Measurements from ENCODE around the gene PLA2R1. TPM values are rescaled to one million over a fixed set of nuclear protein-coding genes. Genes with fewer than 3 reads are reported as not detected.
A peak's percentile ranks its signal among the peaks of the same experiment; 100 is the strongest.

Gene PLA2R1
- polyA plus RNA-seq, 1 donor from 2014 or later = 0.69 TPM

GRCh38 chr2:159882130-159882745 is 180.2 kb downstream of the PLA2R1 start:
- peak overlapping the region; percentile 11 for H3K27ac ChIP-seq (ENCODE audit: low read length)

More at GRCh38 chr2:159882130-159882745, 180.2 kb downstream of the PLA2R1 start:
- no peaks in the 10 kb centered on the region for H4K20me1 ChIP-seq (ENCODE audit: insufficient read depth)
- no peak overlapping the region for H2AFZ ChIP-seq (ENCODE audit: low read depth, low read length)
- no peaks in the 10 kb centered on the region for H3K9me3 ChIP-seq (ENCODE audit: low read length)
- H3F3A ChIP-seq (ENCODE audit: insufficient read depth, low read length, poor library complexity, severe bottlenecking) = no peaks in the 10 kb centered on the region
- H3K9me2 ChIP-seq (ENCODE audit: insufficient read depth, low read length) = no peaks in the 10 kb centered on the region
- H3K27me3 ChIP-seq (ENCODE audit: insufficient read depth, low read depth, low read length) = no peaks in the 10 kb centered on the region
- TF ChIP-seq REST (IDR thresholded peaks at IDR 0.05; ENCODE audit: borderline replicate concordance) (peak; percentile 25), EP300 (conservative IDR thresholded peaks at IDR 0.05; ENCODE audit: poor library complexity, severe bottlenecking) (peak; percentile 21), SMC3 (conservative IDR thresholded peaks at IDR 0.05; ENCODE audit: poor library complexity) (no peak)
- H3K36me3 ChIP-seq (ENCODE audit: insufficient read depth, low read length) = no peaks in the 10 kb centered on the region
- H3K4me3 ChIP-seq (ENCODE audit: low read length) = no peak overlapping the region
- H3K4me2 ChIP-seq (ENCODE audit: low read length) = peak overlapping the region; percentile 38
- no peak overlapping the region for H3K9ac ChIP-seq (ENCODE audit: low read length)
- H3K79me2 ChIP-seq (replicated peaks; ENCODE audit: insufficient read depth, low read length) = no peaks in the 10 kb centered on the region

Other genes with a start within 250 kb of the PLA2R1 start
- not detected in 2 replicates for gene LY75, start 157.9 kb downstream of the PLA2R1 start, polyA plus RNA-seq
- 6.1 and 8.3 TPM in 2 replicates for gene ITGB6, start 137.7 kb upstream of the PLA2R1 start, polyA plus RNA-seq

All from neural cell (in vitro differentiated cells).